Stimulated activated CD4-positive, alpha-beta T cell treated with anti-CD3 and anti-CD28 coated beads, Interleukin-1b, Interleukin-23, amount 100 ng/mL, for 1 hour (primary cell): Measurements from ENCODE around the gene BEND7.
"Not testable (repeated sequence)": the region's sequence is repeated elsewhere in the genome, so short reads cannot be mapped to it uniquely, and the experiment has no call there.

Source experiments
- DNase-seq, 2 donors: peaks; one replicate each; pipeline ENCODE4 v3.0.0-alpha.2; 2020; ENCODE audit warnings: low read depth in 2 of 2

The BEND7 gene

GRCh38 chr10:13421382-13421917 lies 107.4 kb downstream of the BEND7 start:
- DNase-seq, result no peak

- DNase-seq, result no peak
Measured at GRCh38 chr10:13420532-13421307, 108.1 kb downstream of the BEND7 start.

DNA sequence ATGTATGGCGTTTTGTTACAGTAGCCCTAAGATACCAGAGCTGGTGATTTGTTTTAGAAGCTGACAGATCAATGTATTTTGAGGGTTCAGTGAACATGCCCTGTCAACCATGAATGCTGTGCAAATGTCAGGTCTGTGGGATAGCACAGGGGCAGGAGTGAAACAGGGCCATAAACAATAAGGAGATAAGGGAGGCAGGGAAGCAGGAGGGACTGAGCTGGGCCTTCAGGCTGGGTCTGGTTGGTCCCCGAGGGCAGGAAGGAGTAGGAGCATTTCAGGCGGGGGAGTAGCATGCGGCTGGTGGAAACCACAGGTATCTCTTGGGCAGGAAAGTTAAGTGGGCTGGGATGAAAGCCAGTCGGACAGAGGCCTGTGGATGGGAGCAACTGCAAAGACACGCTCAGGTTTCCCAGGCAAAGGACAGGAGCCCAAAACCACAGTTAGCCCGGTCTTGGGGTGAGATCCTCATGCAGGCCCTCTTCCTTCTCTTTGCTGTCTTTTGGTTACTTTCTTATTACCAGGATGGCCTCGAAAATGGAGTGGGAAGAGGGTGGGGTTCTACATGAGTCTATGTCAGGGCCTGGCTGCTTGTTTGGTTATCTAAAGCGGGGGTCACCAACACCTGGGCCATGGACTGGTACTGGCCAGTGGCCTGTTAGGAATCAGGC lies 111.2 kb downstream of the BEND7 start:
- no peak for DNase-seq

DNA sequence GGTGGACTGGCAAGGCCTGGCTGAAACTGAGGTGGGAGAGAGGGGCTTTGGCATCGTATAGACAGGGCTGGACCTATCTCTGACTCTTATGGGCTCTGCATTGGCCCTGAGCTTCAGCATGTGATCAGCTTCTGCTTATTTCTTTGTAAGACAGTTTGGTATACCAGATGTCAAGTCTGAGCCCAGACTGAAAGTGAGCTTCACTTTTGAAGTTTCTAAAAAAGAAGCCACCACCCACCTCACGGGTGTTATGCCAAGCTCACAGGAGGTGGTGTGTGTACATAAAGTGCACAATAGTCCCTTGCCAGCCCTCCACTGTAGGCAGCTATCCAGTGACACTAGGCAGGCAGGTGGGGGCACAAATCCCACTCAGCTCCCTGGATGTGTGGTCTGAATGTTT lies 112.1 kb downstream of the BEND7 start:
- DNase-seq, result no peak

DNA sequence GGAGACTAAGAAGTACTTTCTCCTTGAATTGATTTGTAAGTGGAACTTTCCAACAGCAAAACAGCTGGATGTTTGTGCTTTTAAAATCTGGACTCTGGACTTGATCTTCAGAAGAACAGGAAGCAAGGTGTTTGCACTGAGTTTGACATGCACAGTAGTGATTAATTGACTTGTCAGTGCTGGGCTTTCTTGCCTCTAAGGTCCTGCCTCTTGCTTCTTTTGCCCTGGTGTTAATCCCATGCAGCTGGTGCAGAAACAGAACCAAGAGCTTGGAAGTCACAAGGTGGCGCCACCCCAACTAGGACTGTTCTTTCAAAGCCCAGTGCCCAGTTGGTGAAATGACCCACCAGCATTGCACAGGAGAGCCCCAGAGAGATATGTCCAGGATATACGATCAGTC lies 114.0 kb downstream of the BEND7 start:
- DNase-seq, result no peak

- DNase-seq, result no peak
Measured at GRCh38 chr10:13414137-13414536, 114.7 kb downstream of the BEND7 start.

DNA sequence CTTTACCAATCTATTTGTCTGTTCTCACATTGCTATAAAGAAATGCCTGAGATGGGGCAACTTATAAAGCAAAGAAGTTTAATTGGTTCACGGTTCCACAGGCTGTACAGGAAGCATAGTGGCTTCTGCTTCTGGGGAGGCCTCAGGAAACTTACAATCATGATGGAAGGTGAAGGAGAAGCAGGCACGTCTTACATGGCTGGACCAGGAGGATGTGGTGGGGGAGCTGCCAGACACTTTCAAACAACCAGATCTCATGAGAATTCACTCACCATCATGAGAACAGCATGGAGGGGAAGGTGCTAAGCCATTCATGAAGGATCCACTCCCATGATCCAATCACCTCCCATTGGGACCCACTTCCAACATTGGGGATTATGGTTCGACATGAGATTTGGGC lies 115.9 kb downstream of the BEND7 start:
- DNase-seq, result no peak

GRCh38 chr10:13404791-13405190 lies 124.0 kb downstream of the BEND7 start:
- DNase-seq, result no peak

DNA sequence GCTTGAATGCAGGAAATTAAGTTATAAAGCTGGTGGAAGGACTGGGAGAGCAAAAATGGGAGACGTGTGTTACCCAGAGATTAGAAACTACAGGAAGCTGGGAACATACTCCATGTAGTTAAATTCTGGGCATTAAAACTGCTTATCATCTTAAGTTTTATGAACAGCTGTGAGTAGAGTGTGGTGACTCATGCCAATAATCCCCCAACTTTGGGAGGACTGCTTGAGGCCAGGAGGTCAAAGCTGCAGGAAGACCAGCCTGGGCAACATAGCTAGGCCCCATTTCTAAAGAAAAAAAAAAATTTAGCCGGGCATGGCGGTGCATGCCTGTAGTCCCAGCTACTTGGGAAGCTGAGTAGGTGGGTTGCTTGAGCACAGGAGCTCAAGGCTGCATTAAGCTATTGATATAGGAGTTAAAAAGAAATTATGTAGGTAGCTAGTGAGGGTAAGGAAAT lies 124.5 kb downstream of the BEND7 start:
- no peak for DNase-seq

- not testable (repeated sequence) for DNase-seq
Measured at GRCh38 chr10:13403426-13403825, 125.4 kb downstream of the BEND7 start.

GRCh38 chr10:13402021-13402420 lies 126.8 kb downstream of the BEND7 start:
- no peak for DNase-seq

DNA sequence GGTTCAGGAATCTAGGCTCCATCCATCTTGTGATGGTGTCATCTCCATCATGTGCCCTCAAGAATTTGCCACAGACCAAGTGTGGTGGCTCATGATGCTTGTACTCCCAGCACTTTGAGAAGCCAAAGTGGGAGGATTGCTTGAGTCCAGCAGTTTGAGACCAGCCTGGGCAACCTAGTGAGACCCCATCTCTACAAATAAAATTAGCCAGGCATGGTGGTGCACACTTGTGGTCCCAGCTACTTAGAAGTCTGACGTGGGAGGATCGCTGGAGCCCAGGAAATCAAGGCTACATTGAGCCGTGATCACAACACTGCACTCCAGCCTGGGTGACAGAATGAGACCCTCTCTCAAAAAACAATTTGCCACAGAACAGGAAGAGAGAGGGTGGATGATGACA lies 127.7 kb downstream of the BEND7 start:
- no peak for DNase-seq

DNA sequence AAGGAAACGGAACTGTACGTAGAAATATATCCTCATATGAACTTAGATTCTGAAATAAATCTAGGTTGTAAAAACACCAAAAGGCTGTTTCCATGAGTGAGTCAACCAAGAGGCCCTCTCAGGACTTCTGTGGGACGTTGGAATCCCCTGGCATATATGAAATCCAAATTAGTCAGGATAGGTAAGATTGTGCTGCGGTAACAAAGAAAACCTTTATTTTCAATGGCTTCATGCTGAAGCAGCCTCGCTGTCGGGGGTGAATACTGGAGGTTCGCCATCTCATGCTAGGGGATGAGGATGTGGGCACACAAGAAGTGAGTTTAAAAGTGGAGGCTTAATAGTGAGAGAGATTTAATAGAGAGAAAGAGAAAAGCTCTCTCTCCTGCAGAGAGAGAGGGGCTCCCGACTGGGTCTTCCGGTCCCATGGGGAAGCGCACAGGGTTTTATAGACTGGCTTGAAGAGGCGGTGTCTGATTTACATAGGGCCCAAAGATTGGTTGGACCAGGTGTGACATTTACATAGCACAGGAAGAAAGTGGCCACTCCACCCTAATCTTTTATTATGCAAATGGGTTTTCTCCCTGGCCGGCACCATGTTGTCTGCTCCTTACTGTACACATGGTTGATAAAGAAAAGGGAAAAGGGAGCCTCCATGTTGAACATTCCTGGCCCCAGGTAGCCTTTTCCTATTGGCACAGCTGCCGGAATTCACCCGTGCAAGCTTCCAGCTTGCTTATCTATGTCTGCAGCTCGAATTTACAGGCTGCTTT lies 128.4 kb downstream of the BEND7 start:
- DNase-seq, result no peak

DNA sequence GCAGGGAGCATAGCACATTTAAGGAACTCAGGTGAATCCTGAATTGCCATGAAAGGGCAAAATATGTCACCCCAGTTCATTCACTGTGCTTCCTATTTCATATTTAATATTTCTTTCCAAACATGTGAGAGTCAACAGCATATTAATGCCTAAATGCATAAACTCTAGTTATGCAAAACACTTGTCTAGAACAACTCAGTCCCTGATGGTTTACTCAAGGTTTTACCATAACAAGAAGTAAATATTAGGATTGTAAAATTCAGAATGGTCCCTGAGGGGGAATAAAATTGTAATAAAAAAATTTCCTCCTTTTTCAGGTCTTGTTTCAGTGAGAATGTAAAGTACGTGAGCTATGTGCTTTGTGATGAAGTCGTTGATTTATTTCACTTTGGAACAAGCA lies 129.1 kb downstream of the BEND7 start:
- no peak for DNase-seq

- DNase-seq, result no peak
Measured at GRCh38 chr10:13399236-13399635, 129.6 kb downstream of the BEND7 start.

DNA sequence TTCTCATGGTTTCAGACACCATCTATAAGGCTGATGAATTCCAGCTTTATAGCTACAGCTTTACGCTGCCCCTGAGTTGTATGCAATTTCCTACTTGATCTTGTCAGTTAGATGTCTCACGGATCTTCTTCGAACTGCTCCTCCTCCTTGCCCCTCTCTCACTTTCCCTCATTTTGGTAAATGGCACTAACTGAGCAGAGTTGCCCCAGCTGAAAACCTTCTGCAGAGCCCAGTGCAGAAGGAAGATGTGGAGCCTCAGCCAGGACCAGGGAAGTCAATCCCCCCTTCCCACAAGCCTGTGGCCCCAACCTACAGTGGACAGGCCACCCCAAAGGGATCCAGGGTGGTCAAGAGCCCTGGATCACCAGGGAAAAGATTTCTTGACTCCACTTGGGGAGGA lies 131.8 kb downstream of the BEND7 start:
- DNase-seq, result no peak

DNA sequence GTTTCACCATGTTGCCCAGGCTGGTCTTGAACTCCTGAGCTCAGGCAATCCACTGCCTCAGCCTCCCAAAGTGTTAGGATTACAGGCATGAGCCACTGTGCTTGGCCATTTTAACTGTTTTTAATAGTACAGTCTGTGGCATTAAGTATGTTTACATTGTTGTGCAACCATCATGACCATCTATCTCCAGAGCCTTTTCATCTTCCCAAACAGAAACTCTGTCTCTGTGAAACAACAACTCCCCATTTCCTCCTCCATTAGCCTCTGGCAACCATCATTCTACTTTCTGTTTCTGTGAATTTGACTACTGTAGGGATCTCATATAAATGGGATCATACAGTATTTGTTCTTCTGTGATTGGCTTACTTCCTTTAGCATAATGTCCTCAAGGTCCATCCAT lies 132.4 kb downstream of the BEND7 start:
- DNase-seq, result no peak

DNA sequence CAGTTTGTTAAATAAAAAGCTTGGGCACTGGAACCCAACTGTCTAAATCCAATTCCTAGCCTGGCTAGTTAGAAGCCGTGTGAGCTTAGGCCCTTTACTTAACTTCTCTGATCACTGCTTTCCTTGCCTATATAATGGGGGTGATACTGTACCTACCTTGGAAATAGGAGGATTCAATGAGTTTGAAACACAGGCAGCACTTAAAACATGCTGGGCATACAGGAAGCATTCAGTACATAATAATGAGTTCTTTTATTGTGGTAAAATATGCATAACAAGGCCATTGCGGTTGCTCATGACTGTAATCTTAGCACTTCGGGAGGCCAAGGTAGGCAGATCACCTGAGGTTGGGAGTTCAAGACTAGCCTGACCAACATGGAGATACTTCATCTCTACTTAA lies 133.3 kb downstream of the BEND7 start:
- no peak for DNase-seq

DNA sequence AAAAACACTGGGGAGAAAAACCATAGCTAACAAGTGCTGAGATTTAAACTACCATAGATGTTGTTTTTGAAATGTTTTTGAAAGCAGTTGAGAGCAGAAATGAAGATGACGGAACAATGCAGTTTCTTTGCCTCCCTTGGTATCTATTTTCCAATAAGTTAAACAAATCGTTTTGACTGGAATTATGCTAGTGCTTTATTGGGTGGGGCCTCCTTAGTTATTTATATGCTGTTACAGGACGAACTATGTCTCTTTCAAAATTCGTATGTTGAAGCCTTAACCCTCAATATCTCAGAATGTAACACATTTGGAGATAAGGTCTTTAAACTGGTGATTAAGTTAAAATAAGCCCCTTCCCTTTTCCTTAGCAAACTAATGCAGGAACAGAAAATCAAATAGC lies 135.2 kb downstream of the BEND7 start:
- no peak for DNase-seq

GRCh38 chr10:13392701-13393100 lies 136.1 kb downstream of the BEND7 start:
- no peak for DNase-seq
